NK-92 treated with Interleukin-12 subunit alpha and Interleukin-12 subunit beta, amount 100 ng/mL, for 24 hours (cell line): ENCODE results near the gene COX5A.
"Not testable (repeated sequence)": the region's sequence is repeated elsewhere in the genome, so short reads cannot be mapped to it uniquely, and the experiment has no call there.

Experiments used
- DNase-seq: peaks from one replicate; lab custom pipeline; 2025; lab: John Stamatoyannopoulos, UW

The COX5A gene

GRCh38 chr15:74955796-74956647 is 18.1 kb upstream of the COX5A start:
- no peak for DNase-seq

GRCh38 chr15:74955017-74955416 is 17.1 kb upstream of the COX5A start:
- no peak for DNase-seq

- no peak for DNase-seq
These were observed 16.6 kb upstream of the COX5A start for GRCh38 chr15:74954515-74954914.

- DNase-seq = no peak
These were observed 13.1 kb upstream of the COX5A start for GRCh38 chr15:74951006-74951405.

- peak; percentile 36 for DNase-seq
These were observed 12.4 kb upstream of the COX5A start for GRCh38 chr15:74950078-74950908.

- no peak for DNase-seq
These were observed 642 bp downstream of the COX5A start for GRCh38 chr15:74937272-74937589.

- DNase-seq = not testable (repeated sequence)
These were observed 2.7 kb downstream of the COX5A start for GRCh38 chr15:74935193-74935592.

GRCh38 chr15:74933573-74933972 is 4.3 kb downstream of the COX5A start:
- no peak for DNase-seq

GRCh38 chr15:74928771-74929198 is 9.1 kb downstream of the COX5A start:
- DNase-seq = no peak

- no peak for DNase-seq
These were observed 13.3 kb downstream of the COX5A start for GRCh38 chr15:74924525-74924924.

- DNase-seq = no peak
These were observed 17.4 kb downstream of the COX5A start for GRCh38 chr15:74920456-74920855.

GRCh38 chr15:74917676-74918075 is 20.2 kb downstream of the COX5A start:
- DNase-seq = no peak

- DNase-seq = not testable (repeated sequence)
These were observed 24.1 kb downstream of the COX5A start for GRCh38 chr15:74913799-74914198.

GRCh38 chr15:74913041-74913440 is 24.8 kb downstream of the COX5A start:
- no peak for DNase-seq

GRCh38 chr15:74908635-74909034 is 29.2 kb downstream of the COX5A start:
- no peak for DNase-seq

- DNase-seq = no peak
These were observed 30.6 kb downstream of the COX5A start for GRCh38 chr15:74907163-74907870.

- DNase-seq = peak; percentile 91
These were observed 31.3 kb downstream of the COX5A start, which contains the start of gene FAM219B for GRCh38 chr15:74906450-74907162. TSS of gene FAM219B (minus strand) at chr15:74906851. CDS start at chr15:74906800, 51 bp downstream.

GRCh38 chr15:74906067-74906449 is 31.8 kb downstream of the COX5A start:
- no peak for DNase-seq

- no peak for DNase-seq
These were observed 33.6 kb downstream of the COX5A start for GRCh38 chr15:74904190-74904805.

- DNase-seq = no peak
These were observed 34.2 kb downstream of the COX5A start for GRCh38 chr15:74903676-74904075.
